IgD-negative memory B cell (primary cell): ENCODE data around the gene TAF7. TPM values are rescaled to one million over a fixed set of nuclear protein-coding genes. Genes with fewer than 3 reads are reported as not detected.

Source experiments
- H3K27ac Mint-ChIP-seq, 3 donors: one replicate each; pipeline ENCODE4 v1.8.0; 2020 to 2022; ENCODE audit warnings: mild to moderate bottlenecking in 3 of 3, mixed read lengths in 3 of 3, moderate library complexity in 1 of 3
- H3K27me3 Mint-ChIP-seq: one replicate; pipeline ENCODE4 v1.8.0; 2021; ENCODE audit warnings: mixed read lengths
- H3K36me3 Mint-ChIP-seq: one replicate; pipeline ENCODE4 v1.8.0; 2020; ENCODE audit warnings: mild to moderate bottlenecking, mixed read lengths
- H3K4me1 Mint-ChIP-seq, 3 donors: one replicate each; pipeline ENCODE4 v1.8.0; 2020 to 2022; ENCODE audit warnings: mixed read lengths in 3 of 3, mild to moderate bottlenecking in 1 of 3
- H3K4me3 Mint-ChIP-seq, 4 donors: one replicate each; pipeline ENCODE4 v1.8.0; 2020 to 2022; ENCODE audit warnings: mild to moderate bottlenecking in 4 of 4, mixed read lengths in 4 of 4, moderate library complexity in 3 of 4
- H3K9me3 Mint-ChIP-seq, 3 donors: one replicate each; pipeline ENCODE4 v1.8.0; 2020 to 2021; ENCODE audit warnings: mixed read lengths in 3 of 3, mild to moderate bottlenecking in 1 of 3
- polyA plus RNA-seq: library from polyadenylated mRNA; unstranded; fragments of 300-500 nt; fragmentation: Illumina TruSeq; gene quantifications from one replicate; pipeline ENCODE4 v1.2.3, GENCODE V29; 2021

The TAF7 gene
- 216 TPM for polyA plus RNA-seq

- H3K36me3 Mint-ChIP-seq = peaks cover 28% of the 10 kb centered on the region
- H3K27ac Mint-ChIP-seq = peak within 1 kb of the TSS; percentile 91 to 100 (median 97)
- H3K27me3 Mint-ChIP-seq = no peaks in the 10 kb centered on the region
- peaks cover 14 to 24% (median 21%) of the 10 kb centered on the region in 3 donors for H3K4me1 Mint-ChIP-seq
- peaks cover 4 to 38% (median 26%) of the 10 kb centered on the region in 3 donors for H3K9me3 Mint-ChIP-seq
- peak within 1 kb of the TSS; percentile 89 to 97 (median 96) for H3K4me3 Mint-ChIP-seq
Measured at GRCh38 chr5:141320225-141321169, at the start of gene TAF7. Gene TAF7 (minus strand): TSS chr5:141320784. CDS start chr5:141320044, 740 bp downstream.

DNA sequence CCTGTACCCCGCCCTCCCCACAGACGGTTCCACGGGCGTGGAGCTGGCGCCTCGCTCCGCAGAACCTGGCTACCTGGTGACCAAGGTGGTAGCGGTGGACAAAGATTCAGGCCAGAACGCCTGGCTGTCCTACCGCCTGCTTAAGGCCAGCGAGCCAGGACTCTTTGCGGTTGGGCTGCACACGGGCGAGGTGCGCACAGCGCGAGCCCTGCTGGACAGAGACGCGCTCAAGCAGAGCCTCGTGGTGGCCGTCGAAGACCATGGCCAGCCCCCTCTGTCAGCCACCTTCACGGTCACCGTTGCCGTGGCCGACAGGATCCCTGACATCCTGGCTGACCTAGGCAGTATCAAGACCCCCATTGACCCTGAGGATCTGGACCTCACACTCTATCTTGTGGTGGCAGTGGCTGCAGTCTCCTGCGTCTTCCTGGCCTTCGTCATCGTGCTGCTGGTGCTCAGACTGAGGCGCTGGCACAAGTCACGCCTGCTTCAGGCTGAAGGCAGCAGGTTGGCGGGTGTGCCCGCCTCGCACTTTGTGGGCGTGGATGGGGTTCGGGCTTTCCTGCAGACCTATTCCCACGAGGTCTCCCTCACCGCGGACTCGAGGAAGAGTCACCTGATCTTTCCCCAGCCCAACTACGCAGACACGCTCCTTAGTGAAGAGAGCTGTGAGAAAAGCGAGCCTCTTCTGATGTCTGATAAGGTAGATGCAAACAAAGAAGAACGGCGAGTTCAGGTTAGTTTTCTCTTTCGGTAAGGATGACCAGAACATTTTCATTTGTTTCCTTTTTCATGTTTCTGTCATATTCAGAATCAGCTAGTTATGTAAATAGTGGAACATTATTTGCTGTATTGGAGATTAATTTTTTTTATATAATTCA lies 45.7 kb upstream of the TAF7 start:
- H3K36me3 Mint-ChIP-seq = peaks cover 2% of the 10 kb centered on the region
- H3K9me3 Mint-ChIP-seq = peaks cover 4 to 27% (median 14%) of the 10 kb centered on the region in 3 donors
- peaks cover 6 to 12% (median 8%) of the 10 kb centered on the region in 3 donors for H3K4me1 Mint-ChIP-seq
- peak overlapping the region in 1 of 4 donors; percentile 12 for H3K4me3 Mint-ChIP-seq
- peaks cover 38% of the 10 kb centered on the region for H3K27me3 Mint-ChIP-seq
- peak overlapping the region in 2 of 3 donors; percentile 50 to 56 for H3K27ac Mint-ChIP-seq

DNA sequence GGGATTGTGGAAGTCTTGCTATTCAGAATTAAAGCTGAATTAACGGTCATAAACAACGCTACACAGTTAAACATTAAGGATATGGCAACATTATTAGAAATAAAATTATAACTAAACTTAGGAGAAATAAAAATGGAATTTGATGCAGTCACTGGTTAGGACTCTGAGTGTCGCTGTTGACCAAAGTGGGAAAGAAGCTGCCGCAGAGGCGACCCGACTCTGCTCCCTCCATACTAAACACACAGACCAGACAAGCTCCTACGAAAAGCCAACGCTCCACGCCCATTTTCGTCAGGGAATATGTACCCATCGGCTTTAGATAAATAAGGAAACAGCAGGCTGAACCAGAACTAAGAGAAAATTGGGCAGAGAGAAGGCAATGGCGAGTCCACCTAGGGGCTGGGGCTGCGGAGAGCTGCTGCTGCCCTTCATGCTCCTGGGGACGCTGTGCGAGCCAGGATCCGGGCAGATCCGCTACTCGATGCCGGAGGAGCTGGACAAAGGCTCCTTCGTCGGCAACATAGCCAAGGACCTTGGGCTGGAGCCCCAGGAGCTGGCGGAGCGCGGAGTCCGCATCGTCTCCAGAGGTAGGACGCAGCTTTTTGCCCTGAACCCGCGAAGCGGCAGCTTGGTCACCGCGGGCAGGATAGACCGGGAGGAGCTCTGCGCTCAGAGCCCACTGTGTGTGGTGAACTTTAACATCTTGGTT lies 43.5 kb upstream of the TAF7 start, which contains the start of gene PCDHGA5:
TSS of gene PCDHGA5 (plus strand) at position 211 of the 709 bp plus-strand sequence. CDS start at position 380, 169 bp downstream.
- Mint-ChIP-seq H3K4me3 (peak within 1 kb of the TSS in 1 of 4 donors; percentile 39), H3K9me3 (peaks cover 11 to 40% (median 20%) of the 10 kb centered on the region in 3 donors), H3K27me3 (peaks cover 49% of the 10 kb centered on the region), H3K4me1 (peaks cover 5 to 17% (median 10%) of the 10 kb centered on the region in 3 donors), H3K36me3 (peaks cover 3% of the 10 kb centered on the region), H3K27ac (peak within 1 kb of the TSS in 2 of 3 donors; percentile 63 to 64)

DNA sequence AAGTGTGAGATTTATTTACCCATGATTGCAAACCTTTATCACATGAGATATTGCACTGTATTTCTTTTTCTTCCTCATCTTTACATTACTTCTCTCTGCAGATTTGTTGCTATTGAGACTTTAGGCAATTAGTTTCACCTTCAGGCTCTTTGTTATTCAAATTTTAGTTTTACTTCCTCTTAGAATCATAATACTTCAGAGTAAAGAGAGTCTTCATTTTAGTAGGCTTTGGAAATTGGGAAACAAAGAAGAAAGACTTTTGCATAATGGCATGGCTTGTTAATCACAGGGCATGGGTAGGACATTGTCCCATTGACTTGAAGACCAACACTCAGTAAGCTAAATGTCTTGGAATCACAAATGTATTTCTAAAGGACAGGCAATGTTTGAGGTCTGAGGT lies 42.1 kb upstream of the TAF7 start:
- H3K4me3 Mint-ChIP-seq = peak overlapping the region; percentile 14 to 91 (median 42)
- H3K4me1 Mint-ChIP-seq = peaks cover 5 to 17% (median 10%) of the 10 kb centered on the region in 3 donors
- peaks cover 53% of the 10 kb centered on the region for H3K27me3 Mint-ChIP-seq
- H3K9me3 Mint-ChIP-seq = peaks cover 12 to 40% (median 20%) of the 10 kb centered on the region in 3 donors
- peak overlapping the region; percentile 36 to 87 (median 67) for H3K27ac Mint-ChIP-seq
- peaks cover 3% of the 10 kb centered on the region for H3K36me3 Mint-ChIP-seq

DNA sequence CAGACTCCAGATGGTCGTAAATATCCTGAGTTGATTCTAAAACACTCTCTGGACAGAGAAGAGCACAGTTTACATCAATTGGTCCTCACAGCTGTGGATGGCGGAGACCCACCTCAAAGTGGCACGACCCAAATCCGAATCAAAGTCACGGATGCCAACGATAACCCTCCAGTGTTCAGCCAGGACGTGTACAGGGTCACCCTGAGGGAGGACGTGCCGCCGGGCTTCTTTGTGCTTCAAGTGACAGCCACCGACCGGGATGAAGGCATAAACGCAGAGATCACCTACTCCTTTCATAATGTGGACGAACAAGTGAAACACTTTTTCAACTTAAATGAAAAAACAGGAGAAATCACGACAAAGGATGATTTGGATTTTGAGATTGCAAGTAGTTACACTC lies 40.1 kb upstream of the TAF7 start:
- Mint-ChIP-seq H3K27ac (peak overlapping the region in 1 of 3 donors; percentile 76), H3K4me3 (peak overlapping the region; percentile 58 to 89 (median 69)), H3K27me3 (peaks cover 52% of the 10 kb centered on the region), H3K36me3 (peaks cover 3% of the 10 kb centered on the region), H3K9me3 (peaks cover 12 to 42% (median 27%) of the 10 kb centered on the region in 3 donors), H3K4me1 (peaks cover 5 to 17% (median 10%) of the 10 kb centered on the region in 3 donors)

GRCh38 chr5:141359790-141360426 lies 39.3 kb upstream of the TAF7 start, which contains the start of gene PCDHGB2:
Gene PCDHGB2 (plus strand): TSS chr5:141359994. CDS start chr5:141360136, 142 bp downstream.
- peaks cover 3% of the 10 kb centered on the region for H3K36me3 Mint-ChIP-seq
- peaks cover 10 to 38% (median 22%) of the 10 kb centered on the region in 3 donors for H3K9me3 Mint-ChIP-seq
- H3K4me1 Mint-ChIP-seq = peaks cover 5 to 17% (median 10%) of the 10 kb centered on the region in 3 donors
- H3K27me3 Mint-ChIP-seq = peaks cover 51% of the 10 kb centered on the region
- H3K4me3 Mint-ChIP-seq = peak within 1 kb of the TSS; percentile 89 to 95 (median 92)
- H3K27ac Mint-ChIP-seq = peak within 1 kb of the TSS; percentile 14 to 76 (median 68)

- Mint-ChIP-seq H3K27ac (no peak overlapping the region), H3K4me3 (no peak overlapping the region), H3K36me3 (peaks cover 5% of the 10 kb centered on the region), H3K9me3 (peaks cover 12 to 27% (median 26%) of the 10 kb centered on the region in 3 donors), H3K27me3 (peaks cover 37% of the 10 kb centered on the region), H3K4me1 (peaks cover 2 to 8% (median 2%) of the 10 kb centered on the region in 3 donors)
Measured at GRCh38 chr5:141356950-141357349, 36.4 kb upstream of the TAF7 start.

- H3K36me3 Mint-ChIP-seq = peaks cover 5% of the 10 kb centered on the region
- no peak overlapping the region for H3K4me3 Mint-ChIP-seq
- peaks cover 10 to 26% (median 24%) of the 10 kb centered on the region in 3 donors for H3K9me3 Mint-ChIP-seq
- H3K4me1 Mint-ChIP-seq = peaks cover 2 to 8% (median 2%) of the 10 kb centered on the region in 3 donors
- peak overlapping the region in 1 of 3 donors; percentile 6 for H3K27ac Mint-ChIP-seq
- peaks cover 40% of the 10 kb centered on the region for H3K27me3 Mint-ChIP-seq
Measured at GRCh38 chr5:141356133-141356532, 35.5 kb upstream of the TAF7 start.

DNA sequence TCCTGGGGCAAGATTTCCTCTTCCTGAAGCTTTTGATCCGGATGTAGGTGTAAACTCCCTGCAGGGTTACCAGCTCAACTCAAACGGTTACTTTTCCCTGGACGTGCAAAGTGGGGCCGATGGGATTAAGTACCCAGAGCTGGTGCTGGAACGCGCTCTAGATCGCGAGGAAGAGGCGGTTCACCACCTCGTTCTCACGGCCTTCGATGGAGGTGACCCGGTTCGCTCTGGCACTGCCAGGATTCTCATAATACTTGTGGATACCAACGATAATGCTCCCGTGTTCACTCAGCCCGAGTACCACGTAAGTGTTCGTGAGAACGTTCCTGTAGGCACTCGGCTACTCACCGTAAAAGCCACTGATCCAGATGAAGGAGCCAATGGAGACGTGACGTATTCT lies 35.1 kb upstream of the TAF7 start:
- H3K4me3 Mint-ChIP-seq = peak overlapping the region in 2 of 4 donors; percentile 37 to 46

DNA sequence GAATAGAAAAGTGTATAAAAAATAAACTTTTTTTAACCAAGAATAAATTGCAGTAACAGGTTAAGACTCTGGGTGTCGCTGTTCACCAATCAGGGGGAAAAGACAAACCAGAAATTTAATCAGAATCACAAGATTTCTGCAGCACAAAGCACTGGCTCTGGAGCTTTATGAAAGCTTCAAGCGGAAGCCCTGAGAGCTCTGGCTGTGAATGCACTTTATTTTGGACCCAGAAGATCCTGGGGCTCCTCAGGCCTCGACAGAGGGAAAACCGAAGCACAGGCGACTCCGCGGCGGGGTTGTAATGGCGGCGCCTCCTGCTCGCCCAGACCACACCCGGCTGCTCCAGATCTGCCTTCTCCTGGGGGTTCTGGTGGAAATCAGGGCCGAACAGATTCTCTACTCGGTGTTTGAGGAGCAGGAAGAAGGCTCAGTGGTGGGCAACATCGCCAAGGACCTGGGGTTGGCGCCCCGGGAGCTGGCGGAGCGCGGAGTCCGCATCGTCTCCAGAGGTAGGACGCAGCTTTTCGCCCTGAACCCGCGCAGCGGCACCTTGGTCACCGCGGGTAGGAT lies 34.4 kb upstream of the TAF7 start, which contains the start of gene PCDHGA4:
TSS of gene PCDHGA4 (plus strand) at position 122 of the 570 bp plus-strand sequence. CDS start at position 209, 87 bp downstream.
- peaks cover 34% of the 10 kb centered on the region for H3K27me3 Mint-ChIP-seq
- peaks cover 3% of the 10 kb centered on the region for H3K36me3 Mint-ChIP-seq
- peaks cover 2 to 5% (median 2%) of the 10 kb centered on the region in 3 donors for H3K4me1 Mint-ChIP-seq
- H3K27ac Mint-ChIP-seq = peak within 1 kb of the TSS in 1 of 3 donors; percentile 6
- peak within 1 kb of the TSS in 3 of 4 donors; percentile 17 to 63 (median 45) for H3K4me3 Mint-ChIP-seq
- H3K9me3 Mint-ChIP-seq = peaks cover 6 to 32% (median 23%) of the 10 kb centered on the region in 3 donors

More for the DNA sequence above, 35.1 kb upstream of the TAF7 start:
- Mint-ChIP-seq H3K9me3 (peaks cover 6 to 25% (median 25%) of the 10 kb centered on the region in 3 donors), H3K4me1 (peaks cover 2 to 8% (median 2%) of the 10 kb centered on the region in 3 donors), H3K27me3 (peaks cover 36% of the 10 kb centered on the region), H3K27ac (peak overlapping the region in 1 of 3 donors; percentile 6), H3K36me3 (peaks cover 3% of the 10 kb centered on the region)

DNA sequence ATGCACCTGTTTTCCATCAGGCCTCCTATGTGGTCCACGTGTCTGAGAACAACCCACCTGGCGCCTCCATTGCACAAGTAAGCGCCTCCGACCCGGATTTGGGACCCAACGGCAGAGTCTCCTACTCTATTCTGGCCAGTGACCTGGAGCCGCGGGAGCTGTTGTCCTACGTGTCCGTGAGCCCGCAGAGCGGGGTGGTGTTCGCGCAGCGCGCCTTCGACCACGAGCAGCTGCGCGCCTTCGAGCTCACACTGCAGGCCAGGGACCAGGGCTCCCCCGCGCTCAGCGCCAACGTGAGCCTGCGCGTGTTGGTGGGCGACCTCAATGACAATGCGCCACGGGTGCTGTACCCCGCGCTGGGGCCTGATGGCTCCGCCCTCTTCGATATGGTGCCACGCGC lies 31.0 kb upstream of the TAF7 start:
- H3K27ac Mint-ChIP-seq = no peak overlapping the region
- H3K36me3 Mint-ChIP-seq = peaks cover 1% of the 10 kb centered on the region
- H3K9me3 Mint-ChIP-seq = peaks cover 6 to 34% (median 24%) of the 10 kb centered on the region in 3 donors
- peaks cover 0 to 3% (median 1%) of the 10 kb centered on the region in 3 donors for H3K4me1 Mint-ChIP-seq
- no peak overlapping the region for H3K4me3 Mint-ChIP-seq
- peaks cover 33% of the 10 kb centered on the region for H3K27me3 Mint-ChIP-seq

- Mint-ChIP-seq H3K36me3 (peaks cover 3% of the 10 kb centered on the region), H3K4me1 (peaks cover 0 to 3% (median 2%) of the 10 kb centered on the region in 3 donors), H3K4me3 (peak within 1 kb of the TSS; percentile 58 to 89 (median 84)), H3K27me3 (peaks cover 25% of the 10 kb centered on the region), H3K9me3 (peaks cover 8 to 27% (median 23%) of the 10 kb centered on the region in 3 donors), H3K27ac (peak within 1 kb of the TSS; percentile 67 to 89 (median 83))
Measured at GRCh38 chr5:141349917-141350619, 29.5 kb upstream of the TAF7 start, which contains the start of gene PCDHGB1. Gene PCDHGB1 (plus strand): TSS chr5:141350099. CDS start chr5:141350261, 162 bp downstream.
